ENCODE data around the gene IDH3B. TPM values are rescaled to one million over a fixed set of nuclear protein-coding genes. Genes with fewer than 3 reads are reported as not detected.

The IDH3B gene
- total RNA-seq, 1 experiment from 2014 or later: 132 TPM

DNA sequence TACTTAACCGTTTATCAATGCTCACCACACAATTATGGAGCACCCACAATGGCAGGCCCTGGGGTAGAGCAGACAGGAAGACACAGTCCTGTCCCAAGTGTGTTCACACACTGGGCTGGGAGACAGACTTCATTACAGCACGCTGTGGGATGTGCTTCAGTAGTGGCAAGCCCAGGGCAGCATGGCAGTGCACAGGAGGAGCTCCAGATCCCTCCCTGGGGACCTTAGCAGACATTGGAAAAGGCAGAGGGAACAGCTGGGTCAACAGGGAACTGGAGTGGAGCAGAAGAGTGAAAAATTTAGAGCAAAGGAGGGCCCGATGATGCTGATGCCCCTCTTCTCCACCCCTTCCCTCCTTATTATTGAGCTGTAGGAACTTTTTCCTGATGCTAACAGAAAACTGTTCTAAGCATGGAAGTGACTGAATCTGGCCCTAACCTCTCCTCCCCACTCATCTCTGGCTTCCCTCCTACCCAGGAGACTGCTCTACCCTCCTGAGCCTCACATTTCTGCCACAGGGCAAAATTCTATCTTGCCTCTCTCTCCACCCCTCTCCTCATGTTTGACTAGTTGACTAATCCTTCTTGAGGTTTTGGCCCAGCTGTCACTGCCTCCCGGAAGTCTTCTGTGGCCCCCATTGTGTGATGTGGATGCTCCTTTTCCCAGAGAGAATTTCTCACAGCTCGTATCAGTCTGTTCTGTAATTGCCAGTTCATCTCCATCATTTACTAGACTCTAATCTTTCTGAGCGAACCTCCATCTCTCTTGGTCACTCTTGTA, 52.9 kb downstream of the IDH3B start:
- intact Hi-C loops (cut with micrococcal nuclease): no loop called here
- H3K79me2 ChIP-seq (ENCODE audit: insufficient read depth, low read length): no peaks in the 10 kb centered on the region
- no peaks in the 10 kb centered on the region for H3K27me3 ChIP-seq (ENCODE audit: insufficient read depth, low read length)
- DNase-seq (ENCODE audit: low read depth, low spot score) (no peak), ATAC-seq (no peak)
- POLR2A ChIA-PET: no interaction called here
- H3K9ac ChIP-seq (ENCODE audit: low read length): no peak overlapping the region
- no peaks in the 10 kb centered on the region for H3K36me3 ChIP-seq (ENCODE audit: control insufficient read depth in 1 of 2, insufficient read depth in 2 of 2, low read length in 2 of 2)
- no peak overlapping the region for H2AFZ ChIP-seq (ENCODE audit: low read depth, low read length, poor library complexity, severe bottlenecking)
- no peak overlapping the region for H3K27ac ChIP-seq (ENCODE audit: low read depth, low read length)
- no peaks in the 10 kb centered on the region for H3K4me1 ChIP-seq (ENCODE audit: control insufficient read depth in 1 of 2, insufficient read depth in 2 of 2, low read length in 2 of 2)
- H3K4me3 ChIP-seq (replicated peaks in 1 of 2; ENCODE audit: low read depth in 1 of 2, low read length in 2 of 2): no peak overlapping the region
- RAD21 ChIA-PET (ENCODE audit: low non-redundant PET in 1 of 2, low total read pairs in 2 of 2, uncharacterized antibody in 2 of 2, unreplicated experiment in 2 of 2): no interaction called here
- H4K20me1 ChIP-seq (ENCODE audit: insufficient read depth): no peaks in the 10 kb centered on the region
- peaks cover 0 to 9% of the 10 kb centered on the region in 2 experiments; a peak in 1 of 4 replicates for H3K9me3 ChIP-seq (ENCODE audit: control insufficient read depth in 1 of 2, insufficient read depth in 1 of 2, low read depth in 1 of 2, low read length in 2 of 2)
- H3K4me2 ChIP-seq (ENCODE audit: low read length): no peak overlapping the region
- BruUV-seq (replicated peaks): no TSS peak
- CTCF ChIA-PET: interaction anchor here (0.6 kb wide), 1 partner anchor 86 kb away, joined by 3 read pairs; no protein-coding TSS in a partner anchor
- no peaks in the 10 kb centered on the region for H3K9me2 ChIP-seq (ENCODE audit: insufficient read depth)
- TF ChIP-seq, protein P1, sequence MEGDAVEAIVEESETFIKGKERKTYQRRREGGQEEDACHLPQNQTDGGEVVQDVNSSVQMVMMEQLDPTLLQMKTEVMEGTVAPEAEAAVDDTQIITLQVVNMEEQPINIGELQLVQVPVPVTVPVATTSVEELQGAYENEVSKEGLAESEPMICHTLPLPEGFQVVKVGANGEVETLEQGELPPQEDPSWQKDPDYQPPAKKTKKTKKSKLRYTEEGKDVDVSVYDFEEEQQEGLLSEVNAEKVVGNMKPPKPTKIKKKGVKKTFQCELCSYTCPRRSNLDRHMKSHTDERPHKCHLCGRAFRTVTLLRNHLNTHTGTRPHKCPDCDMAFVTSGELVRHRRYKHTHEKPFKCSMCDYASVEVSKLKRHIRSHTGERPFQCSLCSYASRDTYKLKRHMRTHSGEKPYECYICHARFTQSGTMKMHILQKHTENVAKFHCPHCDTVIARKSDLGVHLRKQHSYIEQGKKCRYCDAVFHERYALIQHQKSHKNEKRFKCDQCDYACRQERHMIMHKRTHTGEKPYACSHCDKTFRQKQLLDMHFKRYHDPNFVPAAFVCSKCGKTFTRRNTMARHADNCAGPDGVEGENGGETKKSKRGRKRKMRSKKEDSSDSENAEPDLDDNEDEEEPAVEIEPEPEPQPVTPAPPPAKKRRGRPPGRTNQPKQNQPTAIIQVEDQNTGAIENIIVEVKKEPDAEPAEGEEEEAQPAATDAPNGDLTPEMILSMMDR (IDR thresholded peaks at IDR 0.05 in 2 of 3, conservative IDR thresholded peaks at IDR 0.05 in 1 of 3; ENCODE audit: borderline replicate concordance in 1 of 3, insufficient read depth in 1 of 3, low read depth in 2 of 3, low read length in 2 of 3): no peak
- TF ChIP-seq JUND (IDR thresholded peaks at IDR 0.05): no peak
- no peak for TF ChIP-seq POLR2A (IDR thresholded peaks at IDR 0.05; ENCODE audit: borderline replicate concordance, extremely low read depth, insufficient read depth, insufficient read length)
- TF ChIP-seq ZNF274 (IDR thresholded peaks at IDR 0.05; ENCODE audit: low read depth, low read length): no peak
- no peak for TF ChIP-seq ELF1 (IDR thresholded peaks at IDR 0.05; ENCODE audit: borderline replicate concordance, low read depth)
- TF ChIP-seq SIN3A (IDR thresholded peaks at IDR 0.05; ENCODE audit: low read depth): no peak
- TF ChIP-seq TCF7L2 (IDR thresholded peaks at IDR 0.05; ENCODE audit: borderline replicate concordance, extremely low read depth, insufficient read depth, insufficient read length): no peak
- TF ChIP-seq, protein P2, sequence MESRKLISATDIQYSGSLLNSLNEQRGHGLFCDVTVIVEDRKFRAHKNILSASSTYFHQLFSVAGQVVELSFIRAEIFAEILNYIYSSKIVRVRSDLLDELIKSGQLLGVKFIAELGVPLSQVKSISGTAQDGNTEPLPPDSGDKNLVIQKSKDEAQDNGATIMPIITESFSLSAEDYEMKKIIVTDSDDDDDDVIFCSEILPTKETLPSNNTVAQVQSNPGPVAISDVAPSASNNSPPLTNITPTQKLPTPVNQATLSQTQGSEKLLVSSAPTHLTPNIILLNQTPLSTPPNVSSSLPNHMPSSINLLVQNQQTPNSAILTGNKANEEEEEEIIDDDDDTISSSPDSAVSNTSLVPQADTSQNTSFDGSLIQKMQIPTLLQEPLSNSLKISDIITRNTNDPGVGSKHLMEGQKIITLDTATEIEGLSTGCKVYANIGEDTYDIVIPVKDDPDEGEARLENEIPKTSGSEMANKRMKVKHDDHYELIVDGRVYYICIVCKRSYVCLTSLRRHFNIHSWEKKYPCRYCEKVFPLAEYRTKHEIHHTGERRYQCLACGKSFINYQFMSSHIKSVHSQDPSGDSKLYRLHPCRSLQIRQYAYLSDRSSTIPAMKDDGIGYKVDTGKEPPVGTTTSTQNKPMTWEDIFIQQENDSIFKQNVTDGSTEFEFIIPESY (IDR thresholded peaks at IDR 0.05; ENCODE audit: extremely low read depth, insufficient replicate concordance, low read length): no peak
- TF ChIP-seq SP1 (IDR thresholded peaks at IDR 0.05; ENCODE audit: low read depth): no peak
- TF ChIP-seq, protein P3, sequence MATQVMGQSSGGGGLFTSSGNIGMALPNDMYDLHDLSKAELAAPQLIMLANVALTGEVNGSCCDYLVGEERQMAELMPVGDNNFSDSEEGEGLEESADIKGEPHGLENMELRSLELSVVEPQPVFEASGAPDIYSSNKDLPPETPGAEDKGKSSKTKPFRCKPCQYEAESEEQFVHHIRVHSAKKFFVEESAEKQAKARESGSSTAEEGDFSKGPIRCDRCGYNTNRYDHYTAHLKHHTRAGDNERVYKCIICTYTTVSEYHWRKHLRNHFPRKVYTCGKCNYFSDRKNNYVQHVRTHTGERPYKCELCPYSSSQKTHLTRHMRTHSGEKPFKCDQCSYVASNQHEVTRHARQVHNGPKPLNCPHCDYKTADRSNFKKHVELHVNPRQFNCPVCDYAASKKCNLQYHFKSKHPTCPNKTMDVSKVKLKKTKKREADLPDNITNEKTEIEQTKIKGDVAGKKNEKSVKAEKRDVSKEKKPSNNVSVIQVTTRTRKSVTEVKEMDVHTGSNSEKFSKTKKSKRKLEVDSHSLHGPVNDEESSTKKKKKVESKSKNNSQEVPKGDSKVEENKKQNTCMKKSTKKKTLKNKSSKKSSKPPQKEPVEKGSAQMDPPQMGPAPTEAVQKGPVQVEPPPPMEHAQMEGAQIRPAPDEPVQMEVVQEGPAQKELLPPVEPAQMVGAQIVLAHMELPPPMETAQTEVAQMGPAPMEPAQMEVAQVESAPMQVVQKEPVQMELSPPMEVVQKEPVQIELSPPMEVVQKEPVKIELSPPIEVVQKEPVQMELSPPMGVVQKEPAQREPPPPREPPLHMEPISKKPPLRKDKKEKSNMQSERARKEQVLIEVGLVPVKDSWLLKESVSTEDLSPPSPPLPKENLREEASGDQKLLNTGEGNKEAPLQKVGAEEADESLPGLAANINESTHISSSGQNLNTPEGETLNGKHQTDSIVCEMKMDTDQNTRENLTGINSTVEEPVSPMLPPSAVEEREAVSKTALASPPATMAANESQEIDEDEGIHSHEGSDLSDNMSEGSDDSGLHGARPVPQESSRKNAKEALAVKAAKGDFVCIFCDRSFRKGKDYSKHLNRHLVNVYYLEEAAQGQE (IDR thresholded peaks at IDR 0.05; ENCODE audit: low read depth): no peak
- TF ChIP-seq EGR1 (IDR thresholded peaks at IDR 0.05; ENCODE audit: low read depth): no peak
- no peak for TF ChIP-seq SRF (IDR thresholded peaks at IDR 0.05; ENCODE audit: low read depth)
- TF ChIP-seq CEBPB (IDR thresholded peaks at IDR 0.05; ENCODE audit: low read depth): no peak
- TF ChIP-seq EZH2 (IDR thresholded peaks at IDR 0.05): no peak
